ENCODE measurements around the gene IPO13.

The IPO13 gene

GRCh38 chr1:43973981-43974442 lies 27.3 kb downstream of the IPO13 start:
- DNase-seq (ENCODE audit: low read depth in 2 of 2), result no peak

- DNase-seq (ENCODE audit: low read depth in 2 of 2), result peak; percentile 88 to 90
Observed at GRCh38 chr1:43974443-43975248, 27.9 kb downstream of the IPO13 start, which contains the start of gene ATP6V0B. Gene ATP6V0B (plus strand): TSS chr1:43974960. CDS start chr1:43975041, 81 bp downstream.

GRCh38 chr1:43975249-43975961 lies 28.7 kb downstream of the IPO13 start:
- no peak for DNase-seq (ENCODE audit: low read depth in 2 of 2)

GRCh38 chr1:43976045-43976444 lies 29.3 kb downstream of the IPO13 start:
- DNase-seq (ENCODE audit: low read depth in 2 of 2), result no peak

- DNase-seq (ENCODE audit: low read depth in 2 of 2), result no peak
Observed at GRCh38 chr1:43976890-43977289, 30.1 kb downstream of the IPO13 start.

GRCh38 chr1:43977376-43978263 lies 30.9 kb downstream of the IPO13 start:
- DNase-seq (ENCODE audit: low read depth in 2 of 2), result no peak

GRCh38 chr1:43978264-43978550 lies 31.5 kb downstream of the IPO13 start:
- no peak for DNase-seq (ENCODE audit: low read depth in 2 of 2)

- no peak for DNase-seq (ENCODE audit: low read depth in 2 of 2)
Observed at GRCh38 chr1:43978551-43979260, 32.0 kb downstream of the IPO13 start, which contains the start of gene B4GALT2. Gene B4GALT2 (plus strand): TSS chr1:43979210. CDS start chr1:43981161, 1,951 bp downstream.

GRCh38 chr1:43979261-43979527 lies 32.4 kb downstream of the IPO13 start:
- DNase-seq (ENCODE audit: low read depth in 2 of 2), result no peak

GRCh38 chr1:43979528-43980254 lies 32.9 kb downstream of the IPO13 start:
- no peak for DNase-seq (ENCODE audit: low read depth in 2 of 2)

- no peak for DNase-seq (ENCODE audit: low read depth in 2 of 2)
Observed at GRCh38 chr1:43980255-43981134, 33.7 kb downstream of the IPO13 start.

- DNase-seq (ENCODE audit: low read depth in 2 of 2), result no peak
Observed at GRCh38 chr1:43981135-43981491, 34.4 kb downstream of the IPO13 start.

- no peak for DNase-seq (ENCODE audit: low read depth in 2 of 2)
Observed at GRCh38 chr1:43981636-43982035, 34.9 kb downstream of the IPO13 start.

- DNase-seq (ENCODE audit: low read depth in 2 of 2), result no peak
Observed at GRCh38 chr1:43982241-43982640, 35.5 kb downstream of the IPO13 start.

- no peak for DNase-seq (ENCODE audit: low read depth in 2 of 2)
Observed at GRCh38 chr1:43982808-43983207, 36.1 kb downstream of the IPO13 start.

GRCh38 chr1:43983253-43983899 lies 36.6 kb downstream of the IPO13 start:
- DNase-seq (ENCODE audit: low read depth in 2 of 2), result no peak

GRCh38 chr1:43984855-43985254 lies 38.1 kb downstream of the IPO13 start:
- no peak for DNase-seq (ENCODE audit: low read depth in 2 of 2)

- no peak for DNase-seq (ENCODE audit: low read depth in 2 of 2)
Observed at GRCh38 chr1:43985984-43986595, 39.3 kb downstream of the IPO13 start.

GRCh38 chr1:43986712-43987111 lies 40.0 kb downstream of the IPO13 start:
- no peak for DNase-seq (ENCODE audit: low read depth in 2 of 2)

Measured in activated CD8-positive, alpha-beta memory T cell treated with anti-CD3 and anti-CD28 coated beads for 4 hours (primary cell).